Measurements from ENCODE around the gene MRPL37.
"Not testable (repeated sequence)": the region's sequence is repeated elsewhere in the genome, so short reads cannot be mapped to it uniquely, and the experiment has no call there.

The MRPL37 gene

GRCh38 chr1:54199151-54199764, 709 bp upstream of the MRPL37 start:
- no peak for TF ChIP-seq CTCF (IDR thresholded peaks at IDR 0.05; ENCODE audit: low read depth, low read length, missing control alignments)
- no peak for DNase-seq
- H3K27ac ChIP-seq = peak overlapping the region; percentile 13
- in situ Hi-C loops (cut with HindIII; ENCODE audit: low pct_ligation_motif_present, low sequenced_read_pairs) = no loop called here
- peak overlapping the region; percentile 91 for H3K4me3 ChIP-seq (ENCODE audit: low read depth, low read length)
- no peaks in the 10 kb centered on the region for H3K36me3 ChIP-seq (replicated peaks)
- no peaks in the 10 kb centered on the region for H3K27me3 ChIP-seq (replicated peaks)

DNA sequence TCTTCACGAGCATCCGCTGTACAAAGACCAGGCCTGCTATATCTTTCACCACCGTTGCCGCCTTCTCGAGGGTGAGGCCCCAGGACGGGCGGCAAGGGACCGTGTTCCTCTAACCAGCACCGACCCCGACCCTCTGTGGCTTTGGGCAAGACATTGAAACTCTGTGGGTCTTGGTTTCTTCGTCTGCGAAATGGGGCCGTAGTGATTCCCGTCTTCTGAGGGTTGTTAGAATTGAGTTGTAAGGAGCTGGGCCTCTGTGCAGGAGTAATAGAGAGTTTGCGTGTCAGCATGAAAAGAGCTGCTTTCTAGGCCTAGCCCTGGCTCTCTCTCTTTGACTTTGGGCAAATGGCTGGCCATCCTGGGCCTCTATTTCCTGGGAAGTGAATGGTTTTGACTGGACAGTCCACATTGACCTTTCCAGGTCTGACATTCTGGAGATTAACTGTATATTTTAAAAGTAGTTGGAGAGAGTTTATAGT, 591 bp downstream of the MRPL37 start:
- Histone ChIP-seq H3K4me3 (ENCODE audit: low read depth, low read length) (peak overlapping the region; percentile 91), H3K36me3 (replicated peaks) (peaks cover 7% of the 10 kb centered on the region), H3K27ac (peak overlapping the region; percentile 49), H3K27me3 (replicated peaks) (no peaks in the 10 kb centered on the region)
- no peak for TF ChIP-seq CTCF (IDR thresholded peaks at IDR 0.05; ENCODE audit: low read depth, low read length, missing control alignments)
- DNase-seq = no peak
- in situ Hi-C loops (cut with HindIII; ENCODE audit: low pct_ligation_motif_present, low sequenced_read_pairs) = no loop called here

- no peak for DNase-seq
- Histone ChIP-seq H3K27me3 (replicated peaks) (no peaks in the 10 kb centered on the region), H3K4me3 (ENCODE audit: low read depth, low read length) (no peak overlapping the region), H3K36me3 (replicated peaks) (peaks cover 28% of the 10 kb centered on the region), H3K27ac (no peak overlapping the region)
- in situ Hi-C loops (cut with HindIII; ENCODE audit: low pct_ligation_motif_present, low sequenced_read_pairs) = no loop called here
- TF ChIP-seq CTCF (IDR thresholded peaks at IDR 0.05; ENCODE audit: low read depth, low read length, missing control alignments) = no peak
Observed at GRCh38 chr1:54204199-54204598, 4.2 kb downstream of the MRPL37 start.

DNA sequence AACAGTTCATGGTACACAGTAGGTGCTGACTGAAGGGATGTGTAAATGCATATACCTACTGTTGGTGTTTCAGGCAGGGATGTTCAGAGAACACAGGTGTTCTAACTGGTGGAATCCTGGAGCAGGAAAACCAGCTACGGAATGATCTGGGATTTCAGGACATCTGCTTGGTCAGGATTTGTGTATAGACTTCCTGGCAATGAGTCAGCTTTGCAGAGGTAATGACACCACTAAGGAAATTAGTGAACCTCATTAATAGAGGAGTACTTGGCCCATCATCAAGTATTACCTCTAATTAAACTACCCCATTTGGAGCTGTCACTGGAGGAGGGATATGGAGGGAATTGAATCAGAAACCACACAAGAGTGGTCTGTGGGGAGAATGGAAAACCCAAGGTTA, 7.3 kb downstream of the MRPL37 start:
- no peak overlapping the region for H3K4me3 ChIP-seq (ENCODE audit: low read depth, low read length)
- no peak overlapping the region for H3K27ac ChIP-seq
- in situ Hi-C loops (cut with HindIII; ENCODE audit: low pct_ligation_motif_present, low sequenced_read_pairs) = no loop called here
- no peak for DNase-seq
- TF ChIP-seq CTCF (IDR thresholded peaks at IDR 0.05; ENCODE audit: low read depth, low read length, missing control alignments) = no peak
- H3K36me3 ChIP-seq (replicated peaks) = peaks cover 52% of the 10 kb centered on the region
- H3K27me3 ChIP-seq (replicated peaks) = no peaks in the 10 kb centered on the region

GRCh38 chr1:54207896-54208295, 7.9 kb downstream of the MRPL37 start:
- DNase-seq; in situ Hi-C loops (cut with HindIII; ENCODE audit: low pct_ligation_motif_present, low sequenced_read_pairs); H3K27me3 ChIP-seq (replicated peaks); H3K27ac ChIP-seq; H3K4me3 ChIP-seq (ENCODE audit: low read depth, low read length): not testable (repeated sequence)
- H3K36me3 ChIP-seq (replicated peaks) = peaks cover 58% of the 10 kb centered on the region

DNA sequence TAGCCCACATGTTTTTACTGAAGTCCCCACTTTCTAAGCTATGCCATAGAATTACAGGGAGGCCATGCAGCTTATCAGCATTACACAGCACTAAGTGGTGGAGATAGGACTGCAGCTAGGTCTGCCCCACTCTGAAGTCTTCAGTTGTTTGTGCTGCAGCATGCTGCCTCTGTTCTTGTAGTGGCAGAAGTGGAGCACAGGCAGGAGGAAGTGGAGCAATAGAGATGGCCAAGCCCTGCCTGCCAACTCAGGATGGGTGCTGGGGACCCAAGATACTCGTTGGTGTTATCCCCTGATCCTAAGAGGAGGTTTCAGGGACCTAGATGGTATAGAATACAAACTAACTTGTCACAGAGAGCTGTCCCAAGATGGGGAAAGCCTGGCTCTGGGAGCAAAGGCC, 12.9 kb downstream of the MRPL37 start:
- no peak for DNase-seq
- TF ChIP-seq CTCF (IDR thresholded peaks at IDR 0.05; ENCODE audit: low read depth, low read length, missing control alignments) = no peak
- Histone ChIP-seq H3K36me3 (replicated peaks) (peaks cover 84% of the 10 kb centered on the region), H3K4me3 (ENCODE audit: low read depth, low read length) (no peak overlapping the region), H3K27ac (no peak overlapping the region), H3K27me3 (replicated peaks) (no peaks in the 10 kb centered on the region)
- in situ Hi-C loops (cut with HindIII; ENCODE audit: low pct_ligation_motif_present, low sequenced_read_pairs) = no loop called here
